ACC112 (cell line): ENCODE results near the gene MAP3K7.
"Not testable (repeated sequence)": the region's sequence is repeated elsewhere in the genome, so short reads cannot be mapped to it uniquely, and the experiment has no call there.

Source experiments
- H2AFZ ChIP-seq: fragments of 200-600 bp; sonication (generic); one replicate; pipeline ENCODE4 v1.6.0; 2017; ENCODE audit warnings: antibody characterized with exemption, low read length; ENCODE audit not compliant: unreplicated experiment
- H3K27ac ChIP-seq: fragments of 200-600 bp; sonication (generic); 2 replicates; pipeline ENCODE4 v1.5.1; 2014; ENCODE audit warnings: low read depth, mild to moderate bottlenecking, antibody characterized with exemption, low read length, moderate library complexity
- H3K27me3 ChIP-seq: fragments of 200-600 bp; sonication (generic); 2 replicates; pipeline ENCODE4 v1.6.1; 2014; ENCODE audit warnings: mild to moderate bottlenecking, antibody characterized with exemption, low read length, moderate library complexity, mixed read lengths; ENCODE audit not compliant: insufficient read depth
- H3K36me3 ChIP-seq: fragments of 200-600 bp; sonication (generic); 2 replicates; pipeline ENCODE4 v1.6.1; 2016; ENCODE audit warnings: mild to moderate bottlenecking, antibody characterized with exemption, low read length, moderate library complexity, mixed read lengths; ENCODE audit not compliant: insufficient read depth
- H3K4me1 ChIP-seq: fragments of 200-600 bp; sonication (generic); one replicate; pipeline ENCODE4 v1.6.1; 2016; ENCODE audit warnings: low read length, mixed read lengths; ENCODE audit not compliant: insufficient read depth, unreplicated experiment, control insufficient read depth
- H3K4me3 ChIP-seq: fragments of 200-600 bp; sonication (generic); 2 replicates; pipeline ENCODE4 v1.5.1; 2014; ENCODE audit warnings: mild to moderate bottlenecking, low read depth, low read length
- H3K79me2 ChIP-seq: fragments of 200-600 bp; sonication (generic); one replicate; pipeline ENCODE4 v1.6.0; 2016; ENCODE audit warnings: low read length; ENCODE audit not compliant: control insufficient read depth, unreplicated experiment, insufficient read depth

Gene MAP3K7

GRCh38 chr6:90575267-90575666 lies 11.6 kb downstream of the MAP3K7 start:
- Histone ChIP-seq H3K36me3 (no peaks in the 10 kb centered on the region), H3K27me3 (no peaks in the 10 kb centered on the region), H3K4me3 (no peak overlapping the region), H2AFZ (no peak overlapping the region), H3K79me2 (peaks cover 56% of the 10 kb centered on the region), H3K4me1 (peaks cover 4% of the 10 kb centered on the region), H3K27ac (no peak overlapping the region)

- no peak overlapping the region for H3K27ac ChIP-seq
- no peaks in the 10 kb centered on the region for H3K36me3 ChIP-seq
- no peak overlapping the region for H3K4me3 ChIP-seq
- peaks cover 4% of the 10 kb centered on the region for H3K4me1 ChIP-seq
- H3K27me3 ChIP-seq, result no peaks in the 10 kb centered on the region
- peaks cover 50% of the 10 kb centered on the region for H3K79me2 ChIP-seq
- no peak overlapping the region for H2AFZ ChIP-seq
These were observed 12.3 kb downstream of the MAP3K7 start for GRCh38 chr6:90574610-90575009.

GRCh38 chr6:90573624-90574023 lies 13.2 kb downstream of the MAP3K7 start:
- Histone ChIP-seq H3K27ac (no peak overlapping the region), H3K79me2 (peaks cover 42% of the 10 kb centered on the region), H2AFZ (no peak overlapping the region), H3K27me3 (no peaks in the 10 kb centered on the region), H3K36me3 (peaks cover 2% of the 10 kb centered on the region), H3K4me1 (peaks cover 4% of the 10 kb centered on the region), H3K4me3 (no peak overlapping the region)

- Histone ChIP-seq H3K27me3 (no peaks in the 10 kb centered on the region), H3K4me3 (no peak overlapping the region), H3K79me2 (peaks cover 44% of the 10 kb centered on the region), H2AFZ (no peak overlapping the region), H3K36me3 (peaks cover 7% of the 10 kb centered on the region), H3K27ac (no peak overlapping the region), H3K4me1 (peaks cover 4% of the 10 kb centered on the region)
These were observed 14.0 kb downstream of the MAP3K7 start for GRCh38 chr6:90572856-90573255.

- H3K36me3 ChIP-seq, result peaks cover 7% of the 10 kb centered on the region
- H3K27ac ChIP-seq, result no peak overlapping the region
- H3K4me1 ChIP-seq, result no peaks in the 10 kb centered on the region
- no peaks in the 10 kb centered on the region for H3K27me3 ChIP-seq
- H2AFZ ChIP-seq, result no peak overlapping the region
- no peak overlapping the region for H3K4me3 ChIP-seq
- peaks cover 20% of the 10 kb centered on the region for H3K79me2 ChIP-seq
These were observed 17.6 kb downstream of the MAP3K7 start for GRCh38 chr6:90569223-90569622.

- H2AFZ ChIP-seq, H3K4me3 ChIP-seq, H3K79me2 ChIP-seq, H3K4me1 ChIP-seq, H3K36me3 ChIP-seq, H3K27ac ChIP-seq, H3K27me3 ChIP-seq: not testable (repeated sequence)
These were observed 19.2 kb downstream of the MAP3K7 start for GRCh38 chr6:90567682-90568081.

- H3K27me3 ChIP-seq, H3K4me3 ChIP-seq, H2AFZ ChIP-seq, H3K27ac ChIP-seq, H3K4me1 ChIP-seq, H3K79me2 ChIP-seq: not testable (repeated sequence)
- H3K36me3 ChIP-seq, result peaks cover 12% of the 10 kb centered on the region
These were observed 24.5 kb downstream of the MAP3K7 start for GRCh38 chr6:90562341-90562740.

GRCh38 chr6:90559931-90560330 lies 26.9 kb downstream of the MAP3K7 start:
- Histone ChIP-seq H3K4me1 (no peaks in the 10 kb centered on the region), H2AFZ (no peak overlapping the region), H3K4me3 (no peak overlapping the region), H3K27ac (no peak overlapping the region), H3K27me3 (no peaks in the 10 kb centered on the region), H3K36me3 (peaks cover 16% of the 10 kb centered on the region), H3K79me2 (no peaks in the 10 kb centered on the region)

GRCh38 chr6:90557006-90557405 lies 29.9 kb downstream of the MAP3K7 start:
- Histone ChIP-seq H3K36me3 (peaks cover 25% of the 10 kb centered on the region), H3K4me3 (no peak overlapping the region)

GRCh38 chr6:90547991-90548390 lies 38.9 kb downstream of the MAP3K7 start:
- Histone ChIP-seq H3K79me2 (no peaks in the 10 kb centered on the region), H2AFZ (no peak overlapping the region), H3K27me3 (no peaks in the 10 kb centered on the region), H3K27ac (no peak overlapping the region), H3K4me3 (no peak overlapping the region), H3K4me1 (peaks cover 3% of the 10 kb centered on the region), H3K36me3 (peaks cover 54% of the 10 kb centered on the region)

More at GRCh38 chr6:90557006-90557405, 29.9 kb downstream of the MAP3K7 start:
- Histone ChIP-seq H3K79me2 (no peaks in the 10 kb centered on the region), H2AFZ (no peak overlapping the region), H3K27ac (no peak overlapping the region), H3K4me1 (no peaks in the 10 kb centered on the region), H3K27me3 (no peaks in the 10 kb centered on the region)

GRCh38 chr6:90547079-90547478 lies 39.8 kb downstream of the MAP3K7 start:
- no peak overlapping the region for H3K4me3 ChIP-seq
- no peak overlapping the region for H2AFZ ChIP-seq
- H3K4me1 ChIP-seq, result peaks cover 3% of the 10 kb centered on the region
- H3K79me2 ChIP-seq, result no peaks in the 10 kb centered on the region
- H3K27ac ChIP-seq, result no peak overlapping the region
- peaks cover 48% of the 10 kb centered on the region for H3K36me3 ChIP-seq
- H3K27me3 ChIP-seq, result no peaks in the 10 kb centered on the region
